Hair follicular keratinocyte (primary cell): ENCODE data around the gene PRR20G. TPM values are rescaled to one million over a fixed set of nuclear protein-coding genes. Genes with fewer than 3 reads are reported as not detected.

Source experiments
- total RNA-seq: library from RNA; depleted of rRNA; stranded (reverse); fragments of >200 nt; gene quantifications from 2 replicates; pipeline ENCODE4 v1.2.3, GENCODE V29; 2015

Gene PRR20G
- not detected in 2 replicates for total RNA-seq

DNA sequence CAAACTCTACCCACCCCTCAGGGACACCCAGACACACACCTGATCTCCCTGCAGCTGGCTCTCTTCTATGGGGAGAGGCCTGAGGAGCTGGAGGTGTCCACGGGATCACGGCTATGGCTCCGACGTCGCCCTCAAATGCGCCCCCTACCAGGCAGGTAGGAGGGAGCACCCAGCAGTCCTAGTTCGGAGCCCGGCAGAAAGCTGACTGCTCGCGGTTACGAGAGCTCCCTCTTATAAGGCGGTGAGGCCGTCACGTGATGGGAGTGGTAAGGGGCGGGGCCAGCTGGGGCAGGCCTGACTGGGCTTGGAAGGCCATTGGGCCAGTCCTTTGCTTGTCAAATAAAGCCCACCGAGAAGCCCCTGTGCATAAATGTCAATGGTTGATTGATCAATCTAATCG, at the start of gene PRR20G:
Gene PRR20G (minus strand): TSS at position 207 of the 400 bp plus-strand sequence. CDS start 681 bp downstream, outside the sequence.

Other genes starting within 250 kb of the PRR20G start
- not detected in 2 replicates for gene PRR23E, start 94.9 kb downstream of the PRR20G start, total RNA-seq